ENCODE measurements around the gene CCDC88A.
"Not testable (repeated sequence)": the region's sequence is repeated elsewhere in the genome, so short reads cannot be mapped to it uniquely, and the experiment has no call there.

Gene CCDC88A

GRCh38 chr2:55361465-55362189 is 58.0 kb downstream of the CCDC88A start:
- peaks cover 35% of the 10 kb centered on the region for H3K36me3 Mint-ChIP-seq (ENCODE audit: low read depth)
- no peak for TF ChIP-seq CTCF (IDR thresholded peaks at IDR 0.05; ENCODE audit: unreplicated experiment in 3 of 3)
- H3K4me1 Mint-ChIP-seq: no peaks in the 10 kb centered on the region
- H3K27me3 Mint-ChIP-seq (ENCODE audit: low read depth): no peaks in the 10 kb centered on the region
- no peak overlapping the region for H3K4me3 Mint-ChIP-seq
- H3K9me3 Mint-ChIP-seq: no peaks in the 10 kb centered on the region
- no peak overlapping the region for H3K27ac Mint-ChIP-seq

- no peaks in the 10 kb centered on the region for H3K27me3 Mint-ChIP-seq (ENCODE audit: low read depth)
- no peak for TF ChIP-seq CTCF (IDR thresholded peaks at IDR 0.05; ENCODE audit: unreplicated experiment in 3 of 3)
- no peaks in the 10 kb centered on the region for H3K4me1 Mint-ChIP-seq
- H3K27ac Mint-ChIP-seq: no peak overlapping the region
- no peak overlapping the region for H3K4me3 Mint-ChIP-seq
- H3K36me3 Mint-ChIP-seq (ENCODE audit: low read depth): peaks cover 57% of the 10 kb centered on the region
- no peaks in the 10 kb centered on the region for H3K9me3 Mint-ChIP-seq
Measured at GRCh38 chr2:55358451-55358850, 61.2 kb downstream of the CCDC88A start.

- no peak overlapping the region for H3K27ac Mint-ChIP-seq
- H3K36me3 Mint-ChIP-seq (ENCODE audit: low read depth): peaks cover 63% of the 10 kb centered on the region
- no peaks in the 10 kb centered on the region for H3K9me3 Mint-ChIP-seq
- H3K27me3 Mint-ChIP-seq (ENCODE audit: low read depth): no peaks in the 10 kb centered on the region
- no peak overlapping the region for H3K4me3 Mint-ChIP-seq
- no peaks in the 10 kb centered on the region for H3K4me1 Mint-ChIP-seq
- no peak for TF ChIP-seq CTCF (IDR thresholded peaks at IDR 0.05; ENCODE audit: unreplicated experiment in 3 of 3)
Measured at GRCh38 chr2:55357927-55358326, 61.7 kb downstream of the CCDC88A start.

- no peaks in the 10 kb centered on the region for H3K4me1 Mint-ChIP-seq
- no peaks in the 10 kb centered on the region for H3K9me3 Mint-ChIP-seq
- peaks cover 68% of the 10 kb centered on the region for H3K36me3 Mint-ChIP-seq (ENCODE audit: low read depth)
- no peaks in the 10 kb centered on the region for H3K27me3 Mint-ChIP-seq (ENCODE audit: low read depth)
- no peak for TF ChIP-seq CTCF (IDR thresholded peaks at IDR 0.05; ENCODE audit: unreplicated experiment in 3 of 3)
- no peak overlapping the region for H3K27ac Mint-ChIP-seq
- H3K4me3 Mint-ChIP-seq: no peak overlapping the region
Measured at GRCh38 chr2:55357164-55357563, 62.5 kb downstream of the CCDC88A start.

GRCh38 chr2:55356136-55356535 is 63.5 kb downstream of the CCDC88A start:
- peaks cover 70% of the 10 kb centered on the region for H3K36me3 Mint-ChIP-seq (ENCODE audit: low read depth)
- H3K27ac Mint-ChIP-seq: not testable (repeated sequence)

GRCh38 chr2:55355451-55355850 is 64.2 kb downstream of the CCDC88A start:
- Mint-ChIP-seq H3K27me3 (ENCODE audit: low read depth) (no peaks in the 10 kb centered on the region), H3K4me3 (no peak overlapping the region), H3K9me3 (peaks cover 3% of the 10 kb centered on the region), H3K36me3 (ENCODE audit: low read depth) (peaks cover 71% of the 10 kb centered on the region), H3K4me1 (no peaks in the 10 kb centered on the region), H3K27ac (no peak overlapping the region)
- TF ChIP-seq CTCF (IDR thresholded peaks at IDR 0.05; ENCODE audit: unreplicated experiment in 3 of 3): no peak

More at GRCh38 chr2:55356136-55356535, 63.5 kb downstream of the CCDC88A start:
- not testable (repeated sequence) for H3K4me1 Mint-ChIP-seq; H3K27me3 Mint-ChIP-seq (ENCODE audit: low read depth); H3K9me3 Mint-ChIP-seq; H3K4me3 Mint-ChIP-seq

All from nephron (organoid).